Stimulated activated CD8-positive, alpha-beta memory T cell treated with anti-CD3 and anti-CD28 coated beads, Interleukin-7, amount 100 ng/mL, for 24 hours (primary cell): Measurements from ENCODE around the gene SMARCA5.
"Not testable (repeated sequence)": the region's sequence is repeated elsewhere in the genome, so short reads cannot be mapped to it uniquely, and the experiment has no call there.

Source experiments
- DNase-seq: peaks from one replicate; pipeline ENCODE4 v3.0.0-alpha.2; 2020; ENCODE audit warnings: low read depth

The SMARCA5 gene, protein sequence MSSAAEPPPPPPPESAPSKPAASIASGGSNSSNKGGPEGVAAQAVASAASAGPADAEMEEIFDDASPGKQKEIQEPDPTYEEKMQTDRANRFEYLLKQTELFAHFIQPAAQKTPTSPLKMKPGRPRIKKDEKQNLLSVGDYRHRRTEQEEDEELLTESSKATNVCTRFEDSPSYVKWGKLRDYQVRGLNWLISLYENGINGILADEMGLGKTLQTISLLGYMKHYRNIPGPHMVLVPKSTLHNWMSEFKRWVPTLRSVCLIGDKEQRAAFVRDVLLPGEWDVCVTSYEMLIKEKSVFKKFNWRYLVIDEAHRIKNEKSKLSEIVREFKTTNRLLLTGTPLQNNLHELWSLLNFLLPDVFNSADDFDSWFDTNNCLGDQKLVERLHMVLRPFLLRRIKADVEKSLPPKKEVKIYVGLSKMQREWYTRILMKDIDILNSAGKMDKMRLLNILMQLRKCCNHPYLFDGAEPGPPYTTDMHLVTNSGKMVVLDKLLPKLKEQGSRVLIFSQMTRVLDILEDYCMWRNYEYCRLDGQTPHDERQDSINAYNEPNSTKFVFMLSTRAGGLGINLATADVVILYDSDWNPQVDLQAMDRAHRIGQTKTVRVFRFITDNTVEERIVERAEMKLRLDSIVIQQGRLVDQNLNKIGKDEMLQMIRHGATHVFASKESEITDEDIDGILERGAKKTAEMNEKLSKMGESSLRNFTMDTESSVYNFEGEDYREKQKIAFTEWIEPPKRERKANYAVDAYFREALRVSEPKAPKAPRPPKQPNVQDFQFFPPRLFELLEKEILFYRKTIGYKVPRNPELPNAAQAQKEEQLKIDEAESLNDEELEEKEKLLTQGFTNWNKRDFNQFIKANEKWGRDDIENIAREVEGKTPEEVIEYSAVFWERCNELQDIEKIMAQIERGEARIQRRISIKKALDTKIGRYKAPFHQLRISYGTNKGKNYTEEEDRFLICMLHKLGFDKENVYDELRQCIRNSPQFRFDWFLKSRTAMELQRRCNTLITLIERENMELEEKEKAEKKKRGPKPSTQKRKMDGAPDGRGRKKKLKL

DNA sequence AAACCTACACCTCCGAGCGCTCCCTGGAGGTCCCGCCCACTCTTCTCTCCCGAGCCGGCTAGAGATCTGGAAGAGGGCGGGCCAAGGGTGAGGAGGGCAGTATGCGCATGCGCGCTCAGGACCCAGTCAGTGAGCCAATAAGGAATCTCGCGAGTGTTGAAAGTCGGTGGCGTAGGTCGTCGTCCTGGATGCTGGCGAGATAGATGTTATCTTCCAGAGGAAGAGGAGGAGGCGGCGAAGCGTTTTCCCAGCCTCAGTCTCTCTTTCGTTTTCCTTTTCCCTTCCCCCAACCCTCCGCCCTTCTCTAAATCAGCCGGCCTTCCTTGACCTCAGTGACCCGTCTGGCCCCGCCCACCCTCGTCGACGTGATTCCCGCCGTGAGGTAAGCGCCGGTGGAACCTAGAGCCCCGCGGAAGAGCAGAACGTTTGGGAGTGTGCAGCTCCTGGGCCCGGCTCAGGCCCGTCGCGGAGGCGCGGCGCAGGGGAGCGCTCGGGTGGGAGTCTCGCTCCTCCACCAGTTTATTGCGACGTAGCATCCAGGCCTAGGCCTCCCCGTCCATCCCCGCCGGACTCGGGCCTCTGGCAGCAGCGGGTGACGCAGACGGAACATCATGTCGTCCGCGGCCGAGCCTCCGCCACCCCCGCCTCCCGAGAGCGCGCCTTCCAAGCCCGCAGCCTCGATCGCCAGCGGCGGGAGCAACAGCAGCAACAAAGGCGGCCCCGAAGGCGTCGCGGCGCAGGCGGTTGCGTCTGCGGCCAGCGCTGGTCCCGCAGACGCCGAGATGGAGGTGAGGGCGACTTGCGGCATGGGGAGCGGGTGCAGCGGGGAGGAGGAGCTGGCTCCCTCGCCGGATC is at the start of gene SMARCA5:
TSS of gene SMARCA5 (plus strand) at position 389 of the 855 bp plus-strand sequence. CDS start at position 612, 223 bp downstream.
- peak; percentile 93 for DNase-seq

DNA sequence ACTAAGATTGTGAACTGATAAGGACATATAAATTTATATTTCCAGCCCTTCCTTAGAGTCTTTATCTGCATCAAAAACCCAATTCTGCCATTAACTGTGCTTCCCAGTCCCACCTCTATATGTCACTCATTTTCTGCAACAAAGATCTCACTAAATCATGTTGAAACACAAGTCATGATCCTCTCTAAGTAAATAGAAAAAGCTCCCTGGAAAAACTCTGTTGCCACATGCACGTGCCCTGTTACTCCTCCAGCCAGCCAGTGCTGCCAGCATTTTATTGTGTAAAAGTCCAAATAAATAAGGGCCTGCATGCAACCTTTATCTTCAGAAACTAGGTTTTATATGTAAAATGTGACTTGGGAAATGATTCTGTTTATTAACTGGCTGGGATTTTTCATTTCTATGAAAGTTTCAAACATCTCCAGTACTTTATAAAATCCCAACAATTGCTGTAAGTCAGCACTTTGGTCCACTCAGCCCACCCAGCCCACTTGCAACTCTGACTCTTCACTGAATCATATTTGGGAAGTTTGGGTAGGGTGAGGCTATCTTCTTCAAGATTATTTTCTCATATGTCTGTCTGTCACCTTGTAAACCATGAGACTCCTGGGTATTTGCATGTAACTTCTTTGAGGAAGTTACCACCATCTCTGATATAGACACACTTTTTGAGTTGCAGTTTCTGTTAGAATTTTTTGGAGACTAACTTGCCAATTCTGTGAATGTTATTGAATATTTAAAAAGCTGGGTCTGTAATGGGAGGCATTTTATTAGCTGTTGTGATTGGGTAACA is 40.0 kb upstream of the SMARCA5 start:
- DNase-seq = no peak

DNA sequence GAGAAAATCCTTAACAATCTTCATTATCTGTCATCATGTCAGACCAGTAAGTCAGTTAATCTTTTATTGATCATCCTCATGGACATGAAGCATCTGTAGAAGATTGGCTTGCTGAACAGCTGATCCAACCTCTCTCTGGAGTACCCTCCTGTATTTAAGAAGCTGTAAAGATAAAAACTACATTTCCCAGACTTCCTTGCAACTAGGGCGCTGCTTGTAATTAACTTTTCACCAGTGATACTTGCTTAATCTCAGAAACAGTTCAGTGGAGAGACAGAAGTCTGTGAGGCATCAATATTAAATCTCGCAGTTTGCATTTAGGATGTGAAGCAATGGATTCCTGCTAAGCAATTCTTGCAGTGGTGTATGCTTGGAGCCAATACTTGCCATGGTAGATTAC is 36.0 kb upstream of the SMARCA5 start:
- DNase-seq = no peak

DNA sequence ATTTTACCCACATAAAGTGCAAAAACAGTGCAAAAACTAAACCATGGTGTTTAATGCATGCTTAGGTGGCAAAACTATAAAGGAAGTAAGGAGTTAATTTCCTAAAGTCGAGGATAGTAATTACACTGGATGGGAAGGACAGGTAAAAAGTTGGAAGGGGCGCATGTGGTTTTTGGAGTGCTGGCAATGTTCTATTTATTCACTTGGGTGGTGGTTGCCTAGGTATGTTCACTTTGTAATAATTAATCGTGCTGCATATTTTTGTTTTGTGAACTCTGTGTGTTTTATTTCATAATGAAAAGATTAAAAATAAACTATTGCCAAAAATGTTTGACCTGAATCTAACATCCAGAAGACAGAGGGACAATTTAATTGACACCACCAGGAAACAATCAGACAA is 32.1 kb upstream of the SMARCA5 start:
- no peak for DNase-seq

DNA sequence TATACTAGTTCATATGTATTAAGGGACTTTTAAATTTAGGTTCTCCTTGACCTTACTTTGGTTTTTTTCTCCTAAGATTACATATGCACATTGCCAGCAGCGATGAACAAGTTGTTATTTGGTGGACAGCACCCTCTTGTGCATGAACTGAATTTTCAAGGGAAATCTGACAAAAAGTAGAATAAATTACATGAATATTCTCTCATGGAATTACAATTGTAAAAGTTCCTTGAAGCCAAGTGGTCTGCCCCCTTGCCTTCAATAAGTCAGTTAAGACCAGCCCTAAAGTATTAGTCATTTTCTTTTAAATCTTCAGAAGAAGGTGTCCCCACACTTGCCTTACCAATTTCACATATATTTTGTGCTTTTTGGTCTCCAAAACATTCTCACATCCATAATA is 30.7 kb upstream of the SMARCA5 start:
- DNase-seq = no peak

DNA sequence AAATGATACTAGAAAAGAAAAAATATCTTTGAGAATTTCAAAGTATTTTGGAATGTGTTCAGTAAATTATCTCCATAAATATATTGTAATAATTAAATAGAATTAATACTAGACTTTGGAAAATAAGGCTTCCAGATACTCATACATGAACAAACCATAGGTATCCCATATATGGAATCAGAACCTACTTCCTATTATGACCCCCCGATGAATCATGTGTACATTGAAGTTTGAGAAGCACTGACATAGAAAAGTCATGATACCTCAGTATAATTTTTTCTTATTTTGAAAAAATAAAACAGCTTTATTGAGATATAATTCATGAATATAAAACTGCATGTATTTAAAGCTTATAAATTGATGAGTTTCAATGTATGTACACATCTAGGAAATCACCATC is 27.2 kb upstream of the SMARCA5 start:
- no peak for DNase-seq

DNA sequence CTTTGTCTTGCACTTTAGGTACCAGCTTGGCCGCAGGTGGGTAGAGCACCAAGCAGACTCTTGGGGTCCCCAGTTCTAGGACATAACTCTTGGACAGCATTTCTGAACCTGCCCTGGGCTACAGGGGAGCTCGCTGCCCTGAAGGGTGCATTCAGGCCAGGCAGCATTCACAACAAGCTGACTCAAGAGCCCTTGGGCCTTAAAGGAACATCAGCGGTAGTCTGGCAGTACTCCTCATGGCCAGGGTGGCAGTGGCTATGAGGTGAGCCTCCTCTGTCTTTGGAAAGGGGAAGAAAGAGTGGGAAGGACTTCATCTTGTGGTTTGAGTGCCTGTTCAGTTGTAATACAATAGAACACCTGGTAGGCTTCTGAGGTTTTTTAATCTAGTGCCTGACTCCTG is 24.8 kb upstream of the SMARCA5 start:
- DNase-seq = no peak

DNA sequence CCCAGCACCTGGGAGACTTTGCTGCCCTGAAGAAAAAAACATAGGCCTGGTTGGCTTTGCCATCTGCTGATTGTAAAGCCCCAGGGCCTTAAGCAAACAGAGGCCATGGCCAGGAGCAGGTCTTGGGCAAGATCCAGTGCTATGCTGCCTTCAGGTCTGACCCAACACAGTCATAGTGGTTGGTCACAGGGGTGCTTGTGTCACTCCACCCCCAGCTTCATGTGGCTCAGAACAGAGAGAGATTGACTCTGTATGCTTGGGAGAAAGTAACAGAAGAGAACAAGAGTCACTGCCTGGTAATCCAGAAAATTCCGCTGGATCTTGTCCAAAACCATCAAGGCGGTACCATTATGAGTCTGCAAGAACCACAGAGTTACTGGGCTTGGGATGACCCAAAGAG is 24.4 kb upstream of the SMARCA5 start:
- no peak for DNase-seq

DNA sequence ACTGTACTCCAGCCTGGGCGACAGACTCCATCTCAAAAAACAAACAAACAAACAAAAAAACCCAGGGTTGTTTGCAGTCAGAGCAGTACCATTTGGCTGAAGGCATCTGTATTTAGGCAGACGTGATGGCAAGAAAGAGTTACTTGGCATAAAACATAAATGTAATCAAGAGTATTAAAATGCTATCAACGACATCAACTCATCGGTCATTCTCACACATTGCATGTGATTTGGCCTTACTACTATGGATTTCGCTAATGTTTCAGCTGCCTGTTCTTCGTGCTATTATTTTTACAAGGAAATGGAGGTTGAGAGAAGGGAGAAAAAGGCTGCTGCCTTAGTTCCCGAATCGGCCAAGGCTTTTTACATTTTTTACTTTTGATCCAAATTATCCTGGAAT is 15.5 kb upstream of the SMARCA5 start:
- DNase-seq = no peak

DNA sequence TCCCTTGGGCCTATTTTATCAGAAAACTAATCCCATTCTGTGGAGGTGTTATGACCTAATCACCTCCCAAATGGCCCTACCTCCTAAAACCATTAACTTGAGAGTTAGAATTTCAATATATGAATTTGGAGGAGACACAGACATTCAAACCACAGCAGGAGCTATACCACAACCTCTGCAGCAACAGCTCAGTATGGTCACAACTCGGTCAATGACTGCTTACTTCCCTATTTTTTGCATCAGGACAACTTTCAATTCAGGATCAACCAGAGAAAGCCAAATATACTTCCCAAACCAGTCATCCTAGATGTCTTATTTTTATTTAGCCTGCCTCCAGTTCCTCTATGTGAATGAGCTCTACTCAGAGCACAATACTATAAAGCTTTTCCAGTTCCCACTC is 11.3 kb upstream of the SMARCA5 start:
- DNase-seq = no peak

DNA sequence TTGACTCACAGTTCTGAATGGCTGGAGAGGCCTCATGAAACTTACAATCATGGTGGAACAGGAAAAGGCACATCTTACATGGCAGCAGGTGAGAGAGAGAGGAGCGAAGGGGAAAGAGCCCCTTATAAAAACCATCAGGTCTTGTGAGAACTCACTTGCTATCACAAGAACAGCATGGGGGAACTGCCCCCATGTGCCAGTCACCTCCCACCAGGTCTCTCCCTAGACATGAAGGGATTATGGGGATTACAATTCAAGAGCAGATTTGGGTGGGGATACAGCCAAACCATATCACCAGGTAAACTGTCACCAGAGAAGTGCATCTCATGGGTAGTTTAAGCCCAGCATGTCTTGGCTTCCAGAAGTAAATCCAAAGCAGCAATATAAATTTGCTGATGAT is 7.5 kb upstream of the SMARCA5 start:
- no peak for DNase-seq

DNA sequence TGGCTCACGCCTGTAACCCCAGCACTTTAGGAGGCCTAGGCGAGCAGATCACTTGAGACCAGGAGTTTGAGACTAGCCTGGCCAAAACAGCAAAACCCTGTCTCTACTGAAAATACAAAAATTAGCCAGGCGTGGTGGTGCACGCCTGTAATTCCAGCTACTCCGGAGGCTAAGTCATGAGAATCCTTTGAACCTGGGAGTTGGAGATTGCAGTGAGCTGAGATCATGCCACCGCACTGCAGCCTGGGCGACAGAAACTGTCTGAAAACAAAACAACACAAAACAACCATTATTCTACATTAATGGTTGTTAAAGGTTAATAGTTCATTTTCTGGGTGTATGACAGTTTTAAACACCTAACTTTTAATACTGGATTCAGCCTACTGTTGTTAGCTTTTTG is 1.6 kb upstream of the SMARCA5 start:
- no peak for DNase-seq

DNA sequence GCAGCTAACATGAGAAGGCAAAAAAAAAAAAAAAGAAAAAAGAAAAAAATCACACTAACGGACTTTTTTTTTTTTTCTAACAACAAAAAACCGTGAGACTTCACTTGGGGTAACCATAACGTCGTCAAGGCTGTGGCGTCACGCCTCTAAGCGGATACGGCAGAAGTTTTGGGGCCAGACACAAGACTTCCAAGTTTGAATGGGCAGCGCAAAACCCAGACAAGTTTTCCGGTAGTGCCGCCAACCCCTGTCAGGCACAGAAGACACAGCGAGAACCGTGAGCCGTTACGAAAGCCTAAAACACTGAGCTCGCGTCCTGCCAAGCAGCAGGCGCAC is 556 bp upstream of the SMARCA5 start:
- no peak for DNase-seq

DNA sequence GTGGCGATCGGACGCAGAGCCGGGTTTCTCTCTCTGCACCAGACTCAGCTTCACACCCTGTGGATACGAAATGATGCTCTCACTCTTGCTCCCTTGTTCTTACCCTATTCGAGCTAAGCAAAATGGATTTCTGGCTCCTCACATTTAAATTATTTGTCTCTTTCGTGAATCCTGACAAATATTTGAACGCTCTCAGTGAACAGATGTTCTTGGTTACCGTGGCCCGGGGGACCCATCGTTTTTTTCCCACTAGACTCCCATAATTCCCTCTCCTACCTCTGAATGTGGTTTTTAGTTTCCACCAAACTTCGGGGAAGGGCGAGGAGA is 630 bp downstream of the SMARCA5 start:
- no peak for DNase-seq

DNA sequence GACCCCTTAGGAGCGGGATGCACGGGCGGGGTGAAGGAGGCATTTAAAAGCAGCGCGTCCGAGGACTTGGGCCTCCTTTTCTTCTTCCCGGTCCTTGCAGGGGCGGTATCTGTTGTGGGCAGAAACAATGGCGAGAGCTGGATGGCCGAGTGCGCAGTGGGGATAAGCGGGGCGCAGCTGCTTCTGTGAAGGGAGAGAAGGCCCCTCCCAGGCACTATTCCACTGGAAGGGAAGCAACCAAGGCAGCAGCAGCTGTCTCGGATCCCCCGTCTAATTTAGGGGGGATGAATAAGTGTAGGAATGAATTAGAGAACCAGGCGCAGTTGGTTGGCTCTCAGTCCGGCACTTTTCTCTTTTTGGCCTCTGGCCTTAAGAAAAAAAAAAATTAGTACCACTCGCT is 995 bp downstream of the SMARCA5 start:
- no peak for DNase-seq

DNA sequence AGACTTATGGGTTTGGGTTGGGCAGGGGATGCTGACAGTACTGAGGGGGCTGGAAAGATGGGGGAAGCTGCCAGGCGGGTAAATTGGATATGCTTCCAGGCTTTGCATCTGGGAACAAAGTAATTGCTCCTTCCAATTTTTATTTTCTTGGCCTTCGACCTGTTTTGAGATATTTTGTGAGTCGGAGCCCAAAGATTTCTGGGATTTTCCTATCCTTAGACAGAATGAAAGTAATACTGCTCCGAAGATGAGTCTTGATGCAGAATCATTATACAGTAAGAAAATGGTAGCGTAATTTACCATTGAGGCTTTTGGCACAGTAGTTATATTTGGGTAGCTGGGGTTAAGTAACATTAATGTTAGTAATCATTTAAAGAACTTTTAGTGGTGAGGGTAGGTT is 1.4 kb downstream of the SMARCA5 start:
- no peak for DNase-seq

DNA sequence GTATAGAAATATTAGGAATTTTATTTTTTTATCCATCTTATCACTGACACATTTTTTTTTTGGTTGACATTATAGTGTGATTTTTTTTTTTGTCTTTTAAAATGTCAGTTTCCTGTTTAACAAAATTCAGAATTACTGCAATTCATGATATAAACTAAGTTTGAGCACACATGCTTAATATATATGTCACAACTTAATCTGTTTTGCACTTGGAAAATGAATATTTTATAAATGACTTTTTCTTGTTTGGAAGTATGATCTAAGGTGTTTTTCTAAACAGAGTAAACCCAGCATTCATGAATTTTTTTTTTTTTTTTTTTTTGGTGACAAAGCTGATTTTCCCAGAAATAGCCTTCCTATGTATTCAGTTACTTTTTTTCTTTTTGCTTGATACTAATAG is 2.4 kb downstream of the SMARCA5 start:
- no peak for DNase-seq

DNA sequence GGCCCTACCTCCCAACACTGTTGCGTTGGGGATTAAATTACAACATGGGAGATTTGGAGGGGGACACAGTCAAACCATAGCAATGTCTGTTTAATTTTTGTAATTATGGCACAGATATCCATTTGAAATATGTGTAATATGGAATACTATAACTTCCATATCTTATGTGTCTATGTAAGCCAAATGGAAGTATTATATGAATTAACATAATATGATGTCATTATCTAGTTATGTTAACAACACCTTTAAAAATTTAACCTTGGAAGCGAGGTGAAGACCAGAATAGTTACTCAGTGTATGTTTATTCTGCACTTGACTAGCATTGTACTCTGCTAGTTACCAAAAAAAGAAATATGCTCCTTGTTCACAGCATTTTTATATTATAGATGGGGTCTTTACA is 4.3 kb downstream of the SMARCA5 start:
- DNase-seq = no peak

DNA sequence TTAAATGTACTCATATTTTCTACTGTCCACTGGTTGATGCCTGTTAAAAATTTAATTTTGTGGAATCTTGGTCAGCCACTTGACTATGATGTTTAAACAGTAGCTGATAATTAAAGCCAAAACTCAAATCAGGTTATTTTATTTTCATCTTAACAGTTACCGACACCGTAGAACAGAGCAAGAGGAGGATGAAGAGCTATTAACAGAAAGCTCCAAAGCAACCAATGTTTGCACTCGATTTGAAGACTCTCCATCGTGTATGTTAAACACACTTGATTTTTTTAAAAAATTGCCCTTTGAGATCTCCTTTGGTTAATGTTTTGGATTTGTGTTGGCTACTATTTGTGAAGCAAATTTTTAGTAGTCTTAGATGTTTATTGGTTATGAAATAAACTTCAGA is 10.7 kb downstream of the SMARCA5 start:
- DNase-seq = no peak

DNA sequence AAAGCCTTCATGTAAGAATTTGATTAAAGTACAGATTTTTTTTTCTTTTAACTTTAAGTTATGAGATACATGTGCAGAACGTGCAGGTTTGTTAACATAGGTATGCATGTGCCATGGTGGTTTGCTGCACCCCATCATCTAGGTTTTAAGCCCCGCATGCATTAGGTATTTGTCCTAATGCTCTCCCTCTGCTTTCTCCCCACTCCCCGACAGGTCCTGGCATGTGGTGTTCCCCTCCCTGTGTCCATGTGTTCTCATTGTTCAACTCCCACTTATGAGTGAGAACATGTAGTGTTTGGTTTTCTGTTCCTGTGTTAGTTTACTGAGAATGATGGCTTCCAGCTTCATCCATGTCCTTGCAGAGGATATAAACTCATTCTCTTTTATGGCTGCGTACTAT is 14.5 kb downstream of the SMARCA5 start:
- not testable (repeated sequence) for DNase-seq

DNA sequence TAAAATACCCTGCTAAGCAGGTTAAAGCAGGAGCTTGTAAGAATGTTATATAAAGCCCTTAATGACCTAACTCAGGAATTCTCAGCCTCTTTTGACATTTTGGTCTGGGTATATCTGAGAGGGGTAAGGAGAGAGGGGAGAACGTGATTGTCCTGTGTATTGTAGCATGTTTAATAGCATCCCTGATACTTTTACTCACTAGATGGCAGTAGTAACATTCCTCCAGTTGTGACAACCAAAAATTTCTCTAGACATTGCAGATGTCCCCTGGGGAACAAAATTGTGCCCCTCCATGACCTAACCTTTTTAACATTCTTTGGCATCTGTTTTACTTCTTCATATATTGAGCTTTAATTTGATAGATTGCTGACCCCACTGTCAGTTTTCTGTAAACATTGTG is 17.9 kb downstream of the SMARCA5 start:
- DNase-seq = no peak
